HG02759 (cell line): ENCODE results near the gene TPM1.
A peak's percentile ranks its signal among the peaks of the same experiment; 100 is the strongest.

Experiments
- ATAC-seq: cut with Tn5 transposase; IDR thresholded peaks from one replicate; pipeline ENCODE4 v1.9.1; 2021; ENCODE audit warnings: mild to moderate bottlenecking, moderate library complexity; ENCODE audit not compliant: unreplicated experiment

TPM1 gene

DNA sequence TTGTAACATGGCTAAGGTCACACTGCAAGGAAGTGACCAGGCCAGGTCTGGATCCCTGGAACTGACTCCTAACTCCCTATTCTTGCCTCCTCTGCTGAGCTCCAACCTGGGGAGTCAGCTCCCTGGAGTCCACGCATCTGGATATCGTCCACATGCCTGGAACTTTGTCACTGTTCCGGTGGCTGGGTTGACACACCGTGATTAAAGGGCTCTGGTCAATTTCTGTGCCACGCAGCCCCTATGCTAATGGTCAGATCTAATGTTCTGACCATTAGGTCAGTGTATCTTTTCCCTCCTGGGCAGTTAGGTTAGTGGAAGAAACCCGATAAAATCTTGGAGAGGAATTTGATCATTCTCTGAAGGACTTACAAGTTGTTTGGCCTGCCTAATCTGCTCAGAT, 1.6 kb upstream of the TPM1 start:
- ATAC-seq = no peak

DNA sequence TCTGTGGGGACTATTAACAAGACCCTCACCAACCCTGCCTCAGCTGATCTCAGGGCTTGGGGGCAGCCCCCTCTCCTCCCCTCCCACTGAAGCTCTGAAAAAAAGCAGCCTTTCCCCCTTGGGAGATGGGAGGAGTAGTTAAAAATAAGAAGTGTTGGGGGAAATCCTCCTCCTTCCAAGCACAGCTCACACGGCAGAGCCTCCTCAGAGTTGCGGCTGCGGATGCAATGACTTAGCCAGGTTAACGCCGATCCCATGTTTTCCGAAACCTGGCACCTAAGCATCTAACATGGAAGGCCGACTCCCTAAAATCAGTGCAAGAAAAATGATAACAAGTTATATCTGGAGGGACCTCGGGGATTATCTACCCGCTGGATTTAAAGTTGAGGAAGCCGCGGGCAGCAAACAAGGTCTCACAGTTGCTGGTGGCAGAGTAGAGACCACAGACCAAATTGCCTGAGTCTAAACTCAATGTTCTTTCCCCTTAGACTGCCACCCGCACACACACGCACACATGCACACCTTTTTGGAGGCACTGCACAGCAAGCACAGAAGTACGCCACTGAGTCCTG, 1.1 kb upstream of the TPM1 start:
- ATAC-seq = no peak

DNA sequence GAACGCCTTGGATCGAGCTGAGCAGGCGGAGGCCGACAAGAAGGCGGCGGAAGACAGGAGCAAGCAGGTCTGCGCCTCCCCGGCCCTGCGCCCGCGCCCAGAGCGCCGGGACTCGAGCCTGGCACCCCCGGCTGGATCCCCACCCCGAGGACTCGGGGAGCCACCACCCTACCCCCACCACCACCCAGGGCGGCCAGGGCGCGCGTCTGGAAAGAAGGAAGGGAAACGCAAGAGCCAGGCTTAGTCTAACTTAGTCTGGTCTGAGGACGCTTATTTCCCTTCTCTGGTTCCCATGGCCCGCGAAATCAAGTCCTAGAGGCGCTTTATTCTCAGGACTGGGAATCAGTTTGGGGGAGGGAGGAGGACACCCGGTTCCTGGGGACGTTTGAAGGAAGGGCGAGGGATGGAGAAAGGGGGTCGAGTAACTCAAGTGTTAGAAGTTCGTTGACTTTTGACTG, 359 bp downstream of the TPM1 start:
- ATAC-seq = no peak

DNA sequence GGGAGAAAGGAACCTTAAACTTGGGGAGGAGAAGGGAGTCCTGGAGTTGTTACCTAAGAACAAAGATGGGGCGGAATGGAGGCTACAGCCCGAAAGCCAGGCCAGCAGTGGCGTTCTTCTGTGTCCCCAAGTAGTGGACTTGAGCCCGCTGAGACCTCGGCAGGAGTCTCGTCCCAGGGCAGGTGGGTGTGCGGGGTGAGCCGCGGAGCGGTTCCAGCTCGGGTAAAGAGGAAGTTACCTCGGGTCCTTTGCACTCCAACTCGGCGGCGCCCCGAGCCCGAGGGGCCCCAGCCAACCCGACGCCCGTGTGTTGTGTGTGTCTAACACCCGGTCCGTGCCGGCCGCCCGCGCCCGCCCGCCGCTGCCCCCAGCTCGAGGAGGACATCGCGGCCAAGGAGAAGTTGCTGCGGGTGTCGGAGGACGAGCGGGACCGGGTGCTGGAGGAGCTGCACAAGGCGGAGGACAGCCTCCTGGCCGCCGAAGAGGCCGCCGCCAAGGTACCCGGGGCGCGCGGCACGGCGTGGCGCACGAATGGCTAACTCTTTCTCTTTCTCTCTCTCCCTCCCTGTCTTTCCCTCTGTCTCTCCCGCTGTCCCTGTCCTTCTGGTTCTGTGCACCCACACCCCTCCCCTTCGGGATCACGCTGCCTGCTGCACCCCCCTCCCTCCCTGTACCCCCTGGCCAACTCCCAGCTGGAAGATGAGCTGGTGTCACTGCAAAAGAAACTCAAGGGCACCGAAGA, 959 bp downstream of the TPM1 start:
- no peak for ATAC-seq

DNA sequence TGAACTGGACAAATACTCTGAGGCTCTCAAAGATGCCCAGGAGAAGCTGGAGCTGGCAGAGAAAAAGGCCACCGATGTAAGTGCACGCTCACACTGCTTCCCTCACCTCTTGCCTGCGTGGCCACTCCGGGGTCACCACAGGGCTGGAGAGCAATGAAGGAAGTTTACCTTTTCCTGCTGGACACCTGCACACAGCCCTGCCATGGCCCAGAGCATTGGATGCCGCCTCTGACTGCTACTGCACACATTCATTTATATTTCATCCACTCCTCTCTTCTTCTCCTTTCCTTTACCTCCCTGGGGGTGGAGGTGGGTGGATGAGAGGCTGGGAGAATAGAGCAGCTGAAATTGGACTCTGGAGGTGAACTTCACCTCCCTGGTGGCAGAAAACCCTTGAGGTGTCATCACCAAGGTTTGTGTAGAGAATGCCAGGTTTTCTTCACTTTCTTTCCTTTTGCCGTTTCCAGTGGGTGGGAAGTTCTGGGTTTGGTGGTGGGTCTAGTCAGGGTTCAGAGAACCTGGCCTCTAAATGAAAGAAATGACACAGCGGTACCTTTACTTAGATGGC, 1.6 kb downstream of the TPM1 start:
- ATAC-seq = no peak

DNA sequence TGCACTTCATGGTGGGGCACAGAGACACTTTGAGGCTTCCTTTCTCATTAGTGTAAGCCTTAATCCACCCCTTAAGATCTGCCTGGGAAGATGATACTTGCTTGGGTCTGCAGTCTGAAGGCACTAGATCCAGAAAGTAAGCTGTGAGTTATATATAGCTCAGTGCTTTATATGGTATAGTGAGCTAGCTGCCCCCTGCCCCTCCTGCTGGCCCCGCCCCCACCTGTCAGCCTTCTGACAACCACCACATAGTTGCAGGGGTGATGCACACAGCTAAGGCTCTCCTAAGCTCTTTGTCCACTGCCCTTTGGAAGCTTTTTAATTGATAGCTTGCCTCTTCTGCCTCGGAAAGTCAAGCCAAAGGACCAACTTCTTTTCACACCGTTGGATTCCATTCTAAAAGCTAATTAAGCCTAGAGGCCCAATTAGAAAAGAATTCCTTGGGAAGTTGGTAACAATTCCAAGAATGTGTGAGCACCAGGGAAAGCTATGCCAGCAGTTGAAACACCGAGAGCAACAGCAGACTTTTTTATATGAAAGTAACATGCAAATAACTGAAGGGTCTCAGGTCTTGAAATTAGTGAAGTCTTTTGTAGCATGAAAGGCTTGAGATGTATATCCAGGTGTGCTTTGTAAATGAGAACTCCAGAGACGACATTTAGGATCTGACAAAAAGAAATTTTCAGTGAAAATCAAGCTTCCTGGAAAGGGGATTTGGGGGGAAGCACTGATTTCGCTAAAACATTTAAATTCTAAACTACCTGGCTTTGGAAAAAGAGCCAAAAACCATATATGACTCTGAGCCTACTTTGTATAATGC, 2.3 kb downstream of the TPM1 start:
- no peak for ATAC-seq

DNA sequence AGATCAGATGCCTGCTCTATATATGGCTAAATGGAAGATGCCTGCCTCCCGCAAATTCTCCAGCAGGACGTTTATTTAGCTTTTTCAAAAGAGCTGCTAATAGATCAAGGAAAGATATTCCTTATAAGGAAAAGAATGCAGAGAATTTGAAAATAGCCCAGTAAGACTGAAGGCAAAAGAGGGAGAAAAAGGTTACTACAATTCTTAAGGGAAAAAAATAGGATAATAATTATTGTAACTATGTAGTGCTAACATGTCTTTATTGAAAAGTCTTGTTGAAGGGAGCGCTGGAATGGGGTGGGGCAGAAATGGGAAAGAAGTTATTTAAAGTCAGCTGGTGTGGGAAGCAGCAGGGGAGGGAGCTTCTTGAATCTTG, 2.9 kb downstream of the TPM1 start:
- ATAC-seq = no peak

DNA sequence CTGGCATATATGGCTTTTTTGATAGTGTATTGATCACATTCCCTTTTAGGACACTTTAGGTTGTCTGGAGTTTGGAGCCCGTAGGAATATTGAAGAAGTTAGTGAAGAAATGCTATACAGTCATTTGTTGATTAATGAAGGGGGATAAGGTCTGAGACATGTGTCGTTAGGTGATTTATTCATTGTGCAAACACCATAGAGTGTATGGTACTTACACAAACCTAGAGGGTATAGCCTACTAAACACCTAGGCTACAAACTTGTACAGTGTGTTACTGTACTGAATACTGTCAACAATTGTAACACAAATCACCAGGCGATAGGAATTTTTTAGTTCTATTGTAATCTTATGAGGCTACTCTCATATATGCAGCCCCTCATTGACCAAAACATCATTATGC, 3.3 kb downstream of the TPM1 start:
- ATAC-seq = no peak

DNA sequence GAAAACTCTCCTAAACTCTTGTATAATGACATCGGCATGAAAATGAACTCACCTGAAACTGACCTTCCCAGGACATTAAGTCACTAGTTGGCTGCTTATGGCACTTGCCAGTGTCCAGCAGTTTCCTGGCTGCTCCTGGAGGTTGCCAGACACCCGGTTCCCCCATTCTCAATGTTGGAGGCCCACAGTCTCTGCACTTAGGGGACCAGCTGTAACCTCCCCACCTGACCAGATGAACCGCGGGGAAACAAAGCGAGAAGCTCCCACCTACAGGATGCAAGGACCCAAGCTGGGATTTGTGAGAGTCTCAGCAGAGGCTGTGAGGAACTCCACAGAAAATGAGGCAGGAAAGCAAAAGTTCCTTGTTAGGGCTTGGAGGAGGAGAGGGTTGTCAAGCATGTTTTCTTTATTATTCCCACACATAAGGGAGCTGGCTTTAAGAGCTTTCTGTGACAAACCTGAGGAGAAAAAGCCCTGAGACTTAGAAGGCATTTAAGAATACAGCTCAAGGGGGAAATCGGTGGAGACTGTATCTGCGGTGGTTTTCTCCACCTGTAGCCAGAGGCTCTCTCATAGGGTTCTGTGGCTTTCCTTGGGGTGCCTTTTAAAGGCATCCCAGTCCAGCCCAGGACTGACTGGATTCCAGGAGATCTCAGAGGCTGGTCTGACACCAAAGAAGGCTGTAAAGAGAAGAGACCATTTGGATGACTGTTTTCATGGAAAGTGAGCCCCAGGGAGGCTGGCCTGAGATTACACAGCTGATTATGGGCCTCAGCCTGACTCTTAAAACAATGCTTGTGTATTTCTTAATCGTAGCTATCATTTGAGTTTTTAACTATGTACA, 4.6 kb downstream of the TPM1 start:
- no peak for ATAC-seq

DNA sequence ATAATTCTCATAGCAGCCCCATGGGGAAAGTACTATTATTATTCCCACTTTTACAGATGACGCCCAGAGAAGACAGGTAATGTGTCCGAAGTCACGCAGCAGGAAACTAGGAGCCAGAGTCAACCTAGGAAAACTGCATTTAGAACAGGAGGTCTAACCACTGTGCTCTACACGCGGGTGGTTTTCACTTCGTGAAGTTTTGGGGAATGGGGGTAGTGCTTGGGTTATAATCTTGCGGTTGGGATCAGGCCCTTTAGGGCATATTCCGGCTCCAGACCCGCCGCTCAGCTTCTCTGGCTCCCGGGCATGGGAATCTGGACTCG, 5.2 kb downstream of the TPM1 start:
- no peak for ATAC-seq

DNA sequence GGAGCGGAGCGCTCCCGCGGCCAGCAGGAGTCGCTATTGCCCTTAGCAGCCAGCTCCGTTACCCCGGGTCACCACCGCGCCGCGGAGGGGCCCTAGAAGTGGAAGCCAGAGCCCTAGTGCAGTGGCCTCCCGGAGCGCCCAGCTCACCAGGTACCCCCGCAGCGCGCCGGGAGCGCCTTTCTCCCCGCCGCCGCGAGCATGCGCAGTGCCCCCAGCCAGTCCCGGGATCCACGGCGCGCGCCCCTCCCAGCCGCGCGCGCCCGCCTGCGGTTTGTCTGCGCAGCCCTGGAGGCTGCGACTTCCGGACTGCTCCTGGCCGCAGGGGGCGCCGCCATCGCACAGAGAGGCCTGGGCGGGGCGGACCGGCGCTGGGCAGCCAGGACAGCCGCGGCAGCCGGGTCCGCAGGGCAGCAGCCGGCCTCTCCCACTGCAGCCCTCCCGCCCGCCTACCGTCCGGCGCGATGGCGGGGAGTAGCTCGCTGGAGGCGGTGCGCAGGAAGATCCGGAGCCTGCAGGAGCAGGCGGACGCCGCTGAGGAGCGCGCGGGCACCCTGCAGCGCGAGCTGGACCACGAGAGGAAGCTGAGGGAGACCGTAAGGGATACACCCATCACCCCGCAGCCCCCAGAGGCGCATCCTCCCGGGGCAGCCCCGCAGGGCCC, 5.7 kb downstream of the TPM1 start:
- ATAC-seq = peak; percentile 91

DNA sequence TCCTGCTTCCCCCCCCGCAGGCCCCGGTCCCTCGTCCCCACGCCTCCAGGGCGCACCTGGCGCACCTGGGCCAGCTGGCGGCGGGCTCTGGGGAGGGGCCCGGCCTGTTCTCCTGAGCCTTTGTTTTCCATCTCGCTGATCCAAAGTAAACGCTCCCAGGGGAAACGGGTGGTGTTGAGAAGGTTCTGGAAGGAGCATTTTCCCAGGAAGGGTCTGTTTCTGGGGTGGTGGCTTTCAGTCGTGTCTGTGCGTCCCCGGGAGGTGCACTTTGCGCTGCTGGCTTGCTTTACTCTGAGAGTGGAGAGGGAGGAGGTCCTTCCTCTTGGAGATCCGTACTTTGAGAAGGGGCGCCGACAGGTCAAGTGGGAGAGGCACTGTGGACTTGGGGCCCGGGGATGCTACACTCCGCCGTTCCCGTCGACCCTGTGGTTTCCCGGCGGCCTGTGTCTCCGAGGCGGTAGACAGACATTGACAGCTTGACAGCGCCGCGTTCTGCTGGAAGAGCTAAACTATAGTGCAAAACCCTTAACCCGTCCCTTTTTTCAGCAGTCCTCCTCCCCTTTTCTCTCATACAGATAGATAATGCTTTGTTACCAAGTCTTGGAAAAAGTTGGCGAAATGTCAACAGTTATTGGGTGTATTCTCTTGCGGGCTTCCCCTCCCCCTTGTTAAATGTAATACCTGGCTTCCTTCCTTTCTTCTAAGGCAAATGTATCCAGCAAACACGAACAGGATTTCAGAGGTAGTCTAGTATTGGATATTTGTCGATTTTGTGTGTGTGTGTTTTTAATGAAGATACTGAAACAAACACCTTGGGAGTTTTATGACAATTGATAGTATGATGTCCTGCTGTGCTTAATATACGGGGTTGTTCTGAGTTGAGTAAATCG, 6.5 kb downstream of the TPM1 start:
- no peak for ATAC-seq

DNA sequence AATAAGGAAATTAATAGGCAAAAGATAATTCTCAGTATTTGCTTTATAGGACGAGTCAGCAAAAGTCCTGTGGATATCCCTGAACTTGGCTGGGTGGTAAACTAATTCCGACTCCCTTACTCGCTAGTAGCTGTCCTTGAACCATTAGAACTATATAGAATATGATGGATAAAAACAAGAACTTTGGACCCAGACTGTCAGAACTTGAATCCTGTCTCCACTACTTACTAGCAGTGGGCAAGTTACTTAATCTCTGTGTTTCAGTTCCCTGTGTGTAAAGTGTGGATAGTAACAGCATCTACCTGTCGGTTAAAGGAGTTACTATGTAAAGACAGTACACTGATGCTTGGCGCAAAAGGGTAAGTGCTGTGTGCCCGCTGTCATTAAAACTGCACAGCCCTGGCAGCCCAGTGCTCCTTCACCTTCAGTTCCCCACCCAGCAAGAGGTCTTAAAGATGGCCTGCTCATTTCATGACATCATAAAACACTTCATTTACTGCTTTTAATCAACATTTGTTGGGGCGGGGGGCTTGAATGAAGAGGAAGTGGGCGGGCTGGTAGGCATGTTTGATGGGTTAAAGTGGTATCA, 7.3 kb downstream of the TPM1 start:
- ATAC-seq = no peak

DNA sequence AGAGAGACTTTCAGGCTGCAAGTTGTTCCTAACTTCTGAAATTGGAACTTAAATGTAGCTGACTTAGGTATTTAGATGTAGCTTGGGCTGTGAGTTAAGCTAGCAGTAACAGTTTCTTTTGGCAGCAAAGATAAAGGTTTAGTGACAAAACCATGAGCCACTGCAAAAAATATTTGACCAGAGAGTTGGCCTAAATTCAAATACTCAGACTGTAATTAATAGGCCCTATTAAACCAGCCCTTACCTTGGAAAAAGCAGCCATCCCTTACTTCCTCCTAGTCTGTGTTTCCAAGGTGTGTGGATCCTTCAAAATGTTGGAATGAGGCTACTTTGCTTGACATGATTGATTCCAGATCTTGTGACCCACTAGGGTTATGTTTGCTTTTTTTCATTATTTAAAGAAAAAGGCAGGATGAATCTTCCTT, 8.2 kb downstream of the TPM1 start:
- ATAC-seq = no peak

DNA sequence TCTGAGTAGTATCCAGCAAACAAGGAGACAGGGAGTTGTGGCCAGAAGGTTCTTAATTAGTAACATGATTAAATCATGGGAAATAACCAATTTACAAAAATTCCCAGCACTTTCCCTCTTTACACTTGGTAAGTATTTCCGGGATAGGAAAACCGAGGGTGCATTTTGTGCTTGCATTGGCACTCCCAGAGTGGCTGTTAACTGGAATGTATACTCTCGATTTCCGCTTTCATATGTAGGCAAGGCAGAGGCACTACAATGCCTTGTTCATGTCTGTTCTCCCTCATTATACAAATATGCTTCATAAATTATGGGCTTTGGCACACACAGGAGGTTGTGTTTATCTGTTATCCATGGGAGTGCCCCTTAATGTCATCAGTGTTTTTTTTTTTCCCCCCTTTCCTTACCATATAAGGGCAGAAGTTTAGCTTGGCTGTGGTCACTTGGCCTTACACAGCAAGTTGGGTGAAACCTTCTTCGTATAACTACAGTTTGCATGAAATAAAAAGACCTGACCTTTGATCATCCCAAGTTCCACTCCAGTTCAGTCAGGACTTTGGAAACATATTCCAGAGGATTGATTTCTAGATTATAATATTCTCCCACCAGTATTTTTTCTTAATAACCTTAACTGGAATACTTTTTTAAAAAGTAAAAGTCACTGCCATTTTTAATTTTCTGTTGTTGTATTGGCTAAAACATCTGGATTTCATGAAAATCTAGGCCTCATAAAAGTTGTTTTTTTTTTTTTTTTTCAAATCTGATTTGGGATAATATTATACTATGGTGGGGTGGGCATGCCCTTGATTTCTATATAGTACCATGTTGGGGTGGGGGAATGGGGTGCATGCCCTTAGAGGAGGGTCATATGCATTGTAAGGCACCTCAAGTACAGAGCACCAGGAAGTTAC, 8.9 kb downstream of the TPM1 start:
- no peak for ATAC-seq

DNA sequence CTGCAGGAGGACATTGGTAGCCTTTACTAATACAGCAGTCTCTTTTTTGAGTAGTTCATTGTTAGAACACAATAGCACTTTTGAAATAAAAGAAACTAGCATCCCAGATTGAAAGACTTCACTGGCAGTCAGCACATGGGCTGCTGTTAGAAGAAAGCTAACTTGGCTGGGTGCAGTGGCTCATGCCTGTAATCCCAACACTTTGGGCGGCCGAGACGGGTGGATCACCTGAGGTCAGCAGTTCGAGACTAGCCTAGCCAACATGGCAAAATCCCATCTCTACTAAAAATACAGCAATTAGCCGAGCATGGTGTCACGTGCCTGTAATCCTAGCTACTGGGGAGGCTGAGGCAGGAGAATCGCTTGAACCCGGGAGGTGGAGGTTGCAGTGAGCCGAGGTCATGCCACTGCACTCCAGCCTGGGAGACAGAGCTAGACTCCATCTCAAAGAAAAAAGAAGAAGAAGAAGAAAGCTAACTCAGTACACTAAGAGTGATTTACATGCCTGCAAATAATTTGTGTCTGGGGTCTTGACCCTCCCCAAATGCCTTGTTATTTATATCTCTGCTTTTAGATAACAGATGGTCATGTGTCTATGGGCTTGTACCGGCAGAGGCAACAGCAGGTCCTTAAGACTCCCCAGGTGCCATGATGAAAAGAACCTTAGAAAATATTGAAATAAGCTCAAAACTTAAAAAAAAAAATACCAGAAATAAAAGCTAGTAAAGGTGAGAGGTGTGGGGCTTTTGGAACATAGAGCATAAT, 9.7 kb downstream of the TPM1 start:
- no peak for ATAC-seq

DNA sequence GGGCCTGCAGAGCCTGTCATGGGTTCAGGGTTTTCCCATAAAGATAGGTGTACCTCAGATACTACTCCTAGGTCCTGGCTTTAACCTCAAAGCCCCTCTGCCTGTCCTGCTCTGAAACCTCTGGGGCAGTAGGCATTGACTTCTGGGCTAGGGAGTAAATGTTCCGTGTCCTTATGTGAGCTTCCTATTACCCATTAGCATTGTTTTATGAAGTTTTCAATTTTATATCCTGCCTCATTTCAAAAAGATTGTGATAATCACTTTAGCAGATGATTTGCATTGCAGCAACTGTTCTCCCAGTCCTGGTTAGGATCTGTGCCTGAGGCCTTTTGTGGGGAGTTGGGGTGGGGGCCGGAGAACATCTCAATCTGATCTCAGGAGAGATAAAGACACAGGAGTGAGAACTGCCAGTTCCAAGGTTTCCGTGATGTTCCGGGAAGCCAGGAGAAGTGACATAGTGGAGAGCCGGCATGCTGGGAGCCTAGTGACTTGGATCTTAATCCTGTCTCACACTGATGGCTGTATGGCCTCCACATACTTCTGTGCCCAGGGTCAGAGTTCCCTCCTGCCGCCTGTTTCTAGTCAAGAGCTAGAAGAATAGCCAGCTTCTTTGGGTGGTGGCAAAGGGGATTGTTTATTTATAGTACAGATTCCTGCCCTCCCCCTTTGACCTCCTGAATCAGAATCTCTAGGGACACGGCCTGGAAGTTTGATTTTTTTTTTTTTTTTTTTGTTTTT, 10.6 kb downstream of the TPM1 start:
- ATAC-seq = no peak
